Measurements from ENCODE around the gene AIFM3.
"Not testable (repeated sequence)": the region's sequence is repeated elsewhere in the genome, so short reads cannot be mapped to it uniquely, and the experiment has no call there.

Gene AIFM3, protein sequence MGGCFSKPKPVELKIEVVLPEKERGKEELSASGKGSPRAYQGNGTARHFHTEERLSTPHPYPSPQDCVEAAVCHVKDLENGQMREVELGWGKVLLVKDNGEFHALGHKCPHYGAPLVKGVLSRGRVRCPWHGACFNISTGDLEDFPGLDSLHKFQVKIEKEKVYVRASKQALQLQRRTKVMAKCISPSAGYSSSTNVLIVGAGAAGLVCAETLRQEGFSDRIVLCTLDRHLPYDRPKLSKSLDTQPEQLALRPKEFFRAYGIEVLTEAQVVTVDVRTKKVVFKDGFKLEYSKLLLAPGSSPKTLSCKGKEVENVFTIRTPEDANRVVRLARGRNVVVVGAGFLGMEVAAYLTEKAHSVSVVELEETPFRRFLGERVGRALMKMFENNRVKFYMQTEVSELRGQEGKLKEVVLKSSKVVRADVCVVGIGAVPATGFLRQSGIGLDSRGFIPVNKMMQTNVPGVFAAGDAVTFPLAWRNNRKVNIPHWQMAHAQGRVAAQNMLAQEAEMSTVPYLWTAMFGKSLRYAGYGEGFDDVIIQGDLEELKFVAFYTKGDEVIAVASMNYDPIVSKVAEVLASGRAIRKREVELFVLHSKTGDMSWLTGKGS

DNA sequence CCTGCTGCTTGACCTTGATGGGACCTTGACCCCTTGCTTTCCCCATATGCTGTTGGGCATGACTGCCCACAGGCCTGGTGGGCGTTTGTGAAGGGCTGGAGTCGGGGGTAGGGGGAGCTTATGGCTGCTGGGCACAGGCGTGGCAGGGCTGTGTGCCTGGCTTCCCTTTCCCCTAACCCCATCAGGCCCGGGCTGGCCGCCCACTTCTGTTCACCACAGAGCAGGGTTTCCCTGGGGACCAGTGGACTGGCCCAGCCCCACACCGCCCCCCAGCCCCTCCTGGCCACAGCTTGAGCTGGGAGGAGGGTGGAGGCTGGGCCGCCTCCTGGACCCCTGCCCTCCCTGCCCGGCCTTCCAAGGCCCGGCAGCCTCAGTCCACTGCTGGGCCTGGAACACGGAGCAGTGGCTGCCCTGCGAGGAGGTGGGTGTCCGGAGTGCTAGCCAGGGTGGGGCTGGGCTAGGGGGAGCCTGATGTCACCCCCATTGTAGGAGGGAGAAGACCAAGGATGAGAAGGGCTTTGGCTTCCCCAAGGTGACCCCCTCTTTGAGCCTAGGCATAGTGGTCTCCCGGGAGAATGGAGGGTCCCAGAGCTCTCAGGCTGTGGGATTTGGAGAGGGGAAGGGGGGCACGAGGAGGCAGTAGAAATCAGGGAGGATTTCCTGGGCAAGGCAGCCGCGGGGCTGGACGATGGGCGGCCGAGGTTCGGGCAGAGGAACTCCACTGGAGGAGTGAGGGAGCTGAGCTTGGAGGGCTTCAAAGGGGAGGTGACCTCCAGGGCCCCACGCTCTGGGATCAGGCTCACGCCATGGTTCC is at the start of gene AIFM3:
TSS of gene AIFM3 (plus strand) at position 373 of the 814 bp plus-strand sequence. CDS start 690 bp downstream, outside the sequence.
- no peak for DNase-seq

DNA sequence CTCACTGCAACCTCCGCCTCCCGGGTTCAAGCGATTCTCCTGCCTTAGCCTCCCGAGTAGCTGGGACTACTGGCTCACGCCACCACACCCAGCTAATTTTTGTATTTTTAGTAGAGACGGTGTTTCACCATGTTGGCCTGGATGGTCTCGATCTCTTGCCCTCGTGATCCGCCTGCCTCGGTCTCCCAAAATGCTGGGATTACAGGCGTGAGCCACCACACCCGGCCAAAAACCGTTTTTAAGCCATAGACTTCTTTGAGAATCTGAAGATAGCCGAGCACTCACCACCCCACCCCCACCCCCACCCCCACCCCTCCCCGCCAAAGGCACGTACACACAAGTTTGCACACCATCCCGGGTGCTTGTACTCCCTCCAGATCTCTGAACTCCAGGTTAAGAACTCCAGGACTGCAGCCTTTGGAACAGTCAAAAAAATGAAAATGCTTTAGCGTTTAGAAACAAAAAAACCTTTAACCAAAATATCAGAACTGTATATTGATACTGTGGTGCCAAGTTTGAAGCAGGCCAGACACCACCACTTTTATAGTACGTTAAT is 48.3 kb upstream of the AIFM3 start:
- no peak for DNase-seq

DNA sequence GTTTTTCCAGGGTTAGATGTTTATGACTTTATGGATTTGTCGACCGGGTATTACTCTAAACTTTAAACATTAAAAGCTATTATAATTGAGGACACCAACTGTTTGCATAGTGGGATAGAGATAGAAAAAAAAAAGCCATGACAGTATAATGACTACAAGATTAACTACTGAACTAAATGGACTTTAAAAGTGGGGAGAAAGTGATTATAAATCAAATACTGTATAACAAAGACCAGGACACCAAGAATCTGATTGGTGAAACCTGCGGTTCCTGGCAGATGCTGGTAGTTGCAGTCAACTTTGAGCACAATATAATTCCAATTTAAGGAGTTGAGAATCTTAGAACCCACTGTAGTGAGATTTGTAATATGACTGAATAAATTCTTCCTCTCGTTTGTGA is 47.3 kb upstream of the AIFM3 start:
- no peak for DNase-seq

DNA sequence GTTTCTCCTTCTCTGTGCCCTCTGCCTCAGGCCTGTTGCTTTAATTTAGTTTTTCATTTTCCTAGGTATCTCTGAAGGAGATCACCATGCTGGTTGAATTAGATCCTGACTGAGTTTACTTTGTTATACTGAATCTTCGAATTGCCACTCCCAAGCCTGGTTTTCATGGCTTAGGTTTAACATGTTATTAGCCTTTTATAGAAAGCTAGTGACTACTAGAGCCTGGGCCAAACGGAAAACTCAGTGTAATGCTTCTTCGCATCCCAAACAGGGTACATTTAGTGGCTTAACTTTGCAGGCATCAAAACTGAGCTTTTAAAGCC is 46.2 kb upstream of the AIFM3 start:
- no peak for DNase-seq

DNA sequence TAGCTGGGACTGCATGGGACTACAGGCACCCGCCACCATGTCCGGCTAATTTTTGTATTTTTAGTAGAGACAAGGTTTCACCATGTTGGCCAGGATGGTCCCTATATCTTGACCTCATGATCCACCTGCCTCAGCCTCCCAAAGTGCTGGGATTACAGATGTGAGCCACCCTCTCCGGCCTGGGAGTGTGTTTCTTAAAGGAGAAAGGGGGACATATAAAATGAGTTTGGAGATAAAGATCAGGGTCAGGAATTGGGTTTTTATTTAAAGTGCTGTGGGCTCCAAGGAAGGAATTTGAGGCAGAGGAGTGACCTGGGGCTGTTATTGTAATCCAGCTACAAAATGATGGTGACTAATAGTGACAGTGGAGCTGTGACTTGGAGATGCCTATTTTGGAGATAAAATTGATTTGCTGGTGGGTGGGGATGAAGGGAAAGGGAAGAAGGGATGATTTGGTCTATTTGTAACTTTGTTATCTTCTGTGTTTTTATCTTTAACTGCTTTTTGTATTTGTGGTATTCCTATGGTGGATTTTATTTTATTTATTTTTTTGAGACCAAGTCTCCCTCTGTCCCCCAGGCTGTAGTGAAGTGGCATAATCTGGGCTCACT is 44.8 kb upstream of the AIFM3 start:
- no peak for DNase-seq

DNA sequence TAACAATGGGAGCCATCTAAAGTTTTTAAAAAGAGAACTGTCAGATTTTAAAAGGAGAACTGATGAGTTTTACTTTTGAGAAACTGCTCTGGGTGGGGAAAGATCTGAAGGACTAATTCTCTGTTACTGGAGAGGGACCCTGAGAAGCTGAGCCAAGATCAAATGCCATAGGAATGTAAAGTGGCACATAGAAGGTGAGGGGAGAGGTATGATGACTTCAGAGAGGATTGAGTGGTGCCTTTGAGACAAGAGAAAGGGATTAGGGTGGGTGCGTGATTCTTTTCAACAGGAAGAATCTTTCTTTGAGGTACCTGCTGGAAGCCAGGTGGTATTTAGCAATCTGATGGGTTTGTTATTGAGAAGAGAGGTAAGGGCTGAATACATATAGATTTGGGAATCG is 40.8 kb upstream of the AIFM3 start:
- DNase-seq, result no peak

DNA sequence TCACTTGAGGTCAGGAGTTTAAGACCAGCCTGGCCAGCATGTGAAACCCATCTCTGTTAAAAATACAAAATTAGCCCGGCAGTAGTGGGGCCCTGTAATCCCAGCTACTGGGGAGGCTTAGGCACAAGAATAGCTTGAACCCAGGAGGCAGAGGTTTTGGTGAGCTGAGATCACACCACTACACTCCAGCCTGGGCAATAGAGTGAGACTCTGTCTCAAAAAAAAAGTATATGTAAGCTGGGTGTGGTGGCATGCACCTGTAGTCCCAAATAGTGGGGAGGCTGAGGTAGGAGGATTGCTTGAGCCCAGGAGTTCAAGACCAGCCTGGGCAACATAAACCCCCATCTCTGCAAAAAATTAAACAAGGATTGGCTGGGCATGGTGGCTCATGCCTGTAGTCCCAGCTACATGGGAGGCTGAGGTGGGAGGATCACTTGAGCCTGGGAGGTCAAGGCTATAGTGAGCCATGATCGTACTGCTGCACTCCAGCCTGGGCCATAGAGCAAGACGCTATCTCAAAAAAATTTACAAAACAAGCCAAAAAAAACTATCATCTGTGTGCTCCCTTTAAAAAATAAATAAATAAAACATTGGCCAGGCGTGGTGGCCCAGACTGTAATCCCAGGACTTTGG is 39.0 kb upstream of the AIFM3 start:
- DNase-seq, result no peak

DNA sequence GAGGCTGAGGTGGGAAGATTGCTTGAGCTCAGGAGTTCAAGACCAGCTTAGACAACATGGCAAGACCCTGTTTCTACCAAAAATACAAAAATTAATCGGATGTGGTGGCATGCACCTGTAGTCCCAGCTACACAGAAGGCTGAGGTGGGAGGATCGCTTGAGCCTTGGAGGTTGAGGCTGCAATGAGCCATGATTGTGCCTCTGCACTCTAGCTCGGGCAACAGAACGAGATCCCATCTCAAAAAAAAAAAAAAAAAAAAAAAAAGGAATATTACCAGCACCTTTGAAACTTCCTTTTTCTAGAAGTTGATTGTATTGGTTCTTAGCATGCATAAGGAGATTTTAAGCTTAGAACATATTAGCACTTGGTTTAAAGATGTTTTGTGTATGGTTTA is 38.5 kb upstream of the AIFM3 start:
- DNase-seq, result no peak

DNA sequence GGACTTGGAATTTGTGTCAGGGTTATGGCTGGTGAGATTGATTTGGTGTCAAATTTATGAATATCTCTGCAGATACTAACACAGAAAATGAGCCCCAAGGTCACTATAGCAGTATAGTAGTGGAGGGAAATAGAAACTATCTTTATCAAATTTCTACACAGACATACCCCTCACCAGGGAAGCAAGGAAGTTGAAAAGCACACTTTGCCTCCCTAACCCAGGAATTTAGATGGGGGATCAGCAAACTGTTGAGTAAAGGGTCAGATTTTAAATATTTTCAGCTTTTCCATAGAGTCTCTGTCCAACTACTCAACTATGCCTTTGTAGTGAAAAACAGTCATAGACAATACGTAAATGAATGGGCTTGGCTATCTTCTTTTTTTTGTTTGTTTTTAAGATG is 37.1 kb upstream of the AIFM3 start:
- DNase-seq, result no peak

DNA sequence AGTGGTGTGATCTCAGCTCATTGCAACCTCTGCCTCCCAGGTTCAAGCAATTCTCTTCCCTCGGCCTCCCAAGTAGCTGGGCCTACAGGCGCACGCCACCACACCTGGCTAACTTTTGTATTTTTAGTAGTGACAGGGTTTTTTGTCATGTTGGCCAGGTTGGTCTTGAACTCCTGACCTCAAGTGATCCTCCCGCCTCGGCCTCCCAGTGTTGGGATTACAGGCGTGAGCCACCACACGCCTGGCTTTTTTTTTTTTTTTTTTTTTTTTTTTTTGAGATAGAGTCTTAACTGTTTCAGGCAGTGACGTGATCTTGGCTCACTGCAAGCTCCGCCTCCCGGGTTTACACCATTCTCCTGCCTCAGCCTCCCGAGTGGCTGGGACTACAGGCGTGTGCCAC is 36.6 kb upstream of the AIFM3 start:
- not testable (repeated sequence) for DNase-seq

DNA sequence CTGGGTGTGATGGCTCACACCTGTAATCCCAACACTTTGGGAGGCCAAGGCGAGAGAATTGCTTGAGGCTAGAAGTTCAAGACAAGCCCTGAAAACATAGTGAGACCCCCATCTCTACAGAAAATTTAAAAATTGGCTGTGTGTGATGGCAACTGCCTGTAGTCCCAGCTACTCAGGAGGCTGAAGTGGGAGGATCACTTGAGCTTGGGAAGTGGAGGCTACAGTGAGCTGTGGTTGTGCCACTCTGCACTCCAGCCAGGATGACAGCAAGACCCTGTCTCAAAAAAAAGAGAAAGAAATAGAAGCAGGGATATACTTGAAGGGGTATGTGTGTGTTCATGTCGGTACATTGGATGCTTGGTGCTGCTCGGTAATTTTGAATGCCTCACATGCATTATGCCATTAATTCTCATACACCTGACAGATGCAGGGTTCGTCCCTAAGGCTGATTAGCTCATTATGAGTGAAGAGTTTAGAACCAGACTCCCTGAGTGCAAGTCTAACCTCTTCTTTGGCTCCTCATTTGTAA is 35.9 kb upstream of the AIFM3 start:
- DNase-seq, result no peak

DNA sequence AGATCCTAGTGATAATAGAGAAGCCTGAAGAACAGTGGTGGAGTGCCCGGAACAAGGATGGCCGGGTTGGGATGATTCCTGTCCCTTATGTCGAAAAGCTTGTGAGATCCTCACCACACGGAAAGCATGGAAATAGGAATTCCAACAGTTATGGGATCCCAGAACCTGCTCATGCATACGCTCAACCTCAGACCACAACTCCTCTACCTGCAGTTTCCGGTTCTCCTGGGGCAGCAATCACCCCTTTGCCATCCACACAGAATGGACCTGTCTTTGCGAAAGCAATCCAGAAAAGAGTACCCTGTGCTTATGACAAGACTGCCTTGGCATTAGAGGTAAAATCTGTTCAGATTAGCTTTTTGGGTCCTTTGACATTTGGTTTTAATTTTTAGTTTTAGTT is 33.1 kb upstream of the AIFM3 start:
- DNase-seq, result no peak

DNA sequence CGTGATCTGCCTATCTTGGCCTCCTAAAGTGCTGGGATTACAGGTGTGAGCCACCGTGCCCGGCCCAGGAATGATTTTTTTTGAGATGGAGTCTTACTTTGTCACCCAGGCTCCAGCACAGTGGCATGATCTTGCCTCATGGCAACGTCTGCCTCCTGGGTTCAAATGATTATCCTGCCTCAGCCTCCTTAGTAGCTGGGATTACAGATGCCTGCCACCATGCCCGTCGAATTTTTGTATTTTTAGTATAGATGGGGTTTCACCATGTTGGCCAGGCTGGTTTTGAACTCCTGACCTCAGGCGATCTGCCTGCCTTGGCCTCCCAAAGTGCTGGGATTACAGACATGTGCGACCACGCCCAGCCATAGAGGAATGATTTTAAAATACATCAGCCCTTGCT is 32.0 kb upstream of the AIFM3 start:
- DNase-seq, result not testable (repeated sequence)

DNA sequence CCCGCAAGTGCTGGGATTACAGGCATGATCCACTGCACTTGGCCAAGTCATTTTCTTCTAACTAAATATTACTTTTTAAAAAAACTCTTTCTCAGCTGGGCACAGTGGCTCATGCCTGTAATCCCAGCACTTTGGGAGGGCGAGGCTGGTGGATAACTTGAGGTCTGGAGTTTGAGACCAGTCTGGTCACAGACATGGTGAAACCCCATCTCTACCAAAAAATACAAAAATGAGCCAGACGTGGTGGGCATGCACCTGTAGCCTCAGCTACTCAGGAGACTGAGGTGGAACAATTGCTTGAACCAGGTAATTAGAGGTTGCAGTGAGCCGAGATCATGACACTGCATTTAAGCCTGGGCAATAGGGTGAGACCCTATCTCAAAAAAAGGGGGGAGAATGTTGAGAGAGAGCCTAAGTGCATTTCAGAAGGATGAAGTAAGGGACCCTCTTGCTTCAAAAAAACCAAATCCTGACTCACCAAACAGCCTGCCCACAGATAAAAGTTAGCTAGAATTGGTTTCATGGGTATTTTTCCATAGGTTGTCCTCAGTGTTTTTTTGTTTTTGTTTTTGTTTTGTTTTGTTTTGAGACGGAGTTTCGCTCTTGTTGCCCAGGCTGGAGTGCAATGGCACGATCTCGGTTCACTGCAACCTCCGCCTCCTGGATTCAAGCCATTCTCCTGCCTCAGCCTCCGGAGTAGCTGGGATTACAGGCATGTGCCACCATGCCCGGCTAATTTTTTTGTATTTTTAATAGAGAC is 31.1 kb upstream of the AIFM3 start:
- not testable (repeated sequence) for DNase-seq

DNA sequence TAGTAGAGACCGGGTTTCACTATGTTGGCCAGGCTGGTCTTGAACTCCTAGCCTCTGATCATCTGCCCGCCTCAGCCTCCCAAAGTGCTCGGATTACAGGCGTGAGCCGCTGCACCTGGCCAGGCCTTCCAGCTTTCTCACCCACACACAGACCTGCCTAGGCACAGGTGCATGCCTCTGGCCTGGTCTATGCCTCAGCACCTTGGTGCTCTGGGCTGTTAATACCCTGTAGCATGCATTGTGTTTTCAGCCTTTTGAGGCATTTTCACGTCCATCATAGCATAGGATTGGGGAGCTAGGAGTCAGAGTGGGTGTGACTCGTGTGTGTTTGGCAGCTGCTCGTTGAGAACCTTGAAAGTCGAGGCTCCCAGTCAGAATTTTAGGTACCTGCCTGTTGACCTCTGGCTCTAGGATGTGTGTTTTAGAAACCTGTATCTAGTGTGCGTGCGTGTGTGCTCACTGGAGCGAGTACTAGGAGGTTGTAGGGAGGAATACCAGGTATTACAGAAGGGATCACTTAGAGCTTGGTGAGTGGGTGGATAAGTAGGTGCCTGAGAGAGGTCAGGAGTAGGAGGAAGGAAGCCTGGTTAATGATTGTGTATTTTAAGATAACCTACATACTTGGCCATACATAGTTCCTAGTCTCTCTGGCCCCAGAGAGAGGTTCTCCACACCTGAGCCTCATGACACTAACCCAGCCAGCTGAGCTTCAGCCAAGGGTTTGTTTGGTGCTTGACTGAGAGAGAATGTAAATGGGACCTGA is 29.8 kb upstream of the AIFM3 start:
- no peak for DNase-seq

DNA sequence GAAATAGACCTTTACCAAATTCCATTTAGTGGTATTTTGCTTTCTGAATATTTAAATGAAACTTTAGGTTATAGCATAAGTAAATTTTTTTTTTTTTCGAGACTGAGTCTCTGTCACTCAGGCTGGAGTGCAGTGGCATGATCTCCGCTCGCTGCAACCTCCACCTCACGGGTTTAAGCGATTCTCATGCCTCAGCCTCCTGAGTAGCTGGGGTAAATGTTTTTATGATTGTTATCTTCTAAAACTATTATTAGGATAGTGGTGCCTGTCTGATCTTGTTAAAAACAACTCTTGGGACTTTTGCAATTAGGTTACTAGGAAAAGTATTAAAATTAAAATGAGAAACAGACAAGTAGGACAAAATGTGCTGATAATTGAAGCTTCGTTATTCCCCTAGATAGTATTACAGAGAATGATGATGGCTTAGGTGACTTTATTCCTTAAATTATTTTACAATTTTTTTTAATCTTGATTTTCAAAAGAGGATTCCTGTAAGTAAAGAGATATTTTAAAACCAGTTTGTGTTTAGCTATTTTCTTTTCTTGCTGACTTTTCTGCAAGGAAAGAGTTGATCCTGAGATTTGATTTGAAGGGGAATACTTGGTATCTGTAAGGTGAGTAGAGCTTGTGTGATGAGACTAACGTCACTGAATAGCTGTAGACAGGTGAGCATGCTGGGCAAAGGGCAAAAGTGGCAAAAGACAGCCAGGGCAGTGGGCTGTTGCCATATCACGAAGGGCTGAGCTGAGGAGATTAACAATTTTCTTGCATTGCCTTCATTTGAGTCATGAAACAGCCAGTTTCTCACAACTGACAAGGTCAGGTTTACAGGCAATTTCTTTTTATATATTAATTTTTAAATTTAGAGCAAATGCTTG is 29.0 kb upstream of the AIFM3 start:
- no peak for DNase-seq

DNA sequence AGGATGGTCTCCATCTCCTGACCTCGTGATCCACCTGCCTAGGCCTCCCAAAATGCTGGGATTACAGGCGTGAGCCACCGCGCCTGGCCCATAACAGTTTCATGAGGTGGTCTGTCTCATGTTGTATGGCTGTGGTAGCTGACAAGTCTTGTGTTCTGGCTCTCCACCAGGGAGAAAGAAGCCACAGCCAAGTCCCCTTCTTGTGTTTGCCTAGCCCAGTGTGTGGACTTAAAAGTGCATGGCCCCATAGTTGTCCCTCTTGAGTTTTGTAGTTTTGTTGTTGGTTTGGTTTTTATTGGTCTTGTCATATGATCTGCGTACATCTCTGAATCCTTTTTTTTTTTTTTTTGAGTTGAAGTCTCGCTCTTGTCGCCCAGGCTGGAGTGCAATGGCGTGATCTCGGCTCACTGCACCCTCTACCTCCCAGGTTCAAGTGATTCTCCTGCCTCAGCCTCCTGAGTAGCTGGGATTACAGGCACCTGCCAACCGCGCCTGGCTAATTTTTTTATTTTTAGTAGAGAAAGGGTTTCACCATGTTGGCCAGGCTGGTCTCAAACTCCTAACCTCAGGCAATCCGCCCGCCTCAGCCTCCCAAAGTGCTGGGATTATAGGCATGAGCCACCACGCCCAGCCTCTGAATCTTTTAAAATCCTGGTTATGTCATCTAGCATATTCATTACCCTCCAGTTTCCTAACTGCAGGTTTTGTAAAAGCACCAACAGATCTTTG is 27.4 kb upstream of the AIFM3 start:
- DNase-seq, result not testable (repeated sequence)

DNA sequence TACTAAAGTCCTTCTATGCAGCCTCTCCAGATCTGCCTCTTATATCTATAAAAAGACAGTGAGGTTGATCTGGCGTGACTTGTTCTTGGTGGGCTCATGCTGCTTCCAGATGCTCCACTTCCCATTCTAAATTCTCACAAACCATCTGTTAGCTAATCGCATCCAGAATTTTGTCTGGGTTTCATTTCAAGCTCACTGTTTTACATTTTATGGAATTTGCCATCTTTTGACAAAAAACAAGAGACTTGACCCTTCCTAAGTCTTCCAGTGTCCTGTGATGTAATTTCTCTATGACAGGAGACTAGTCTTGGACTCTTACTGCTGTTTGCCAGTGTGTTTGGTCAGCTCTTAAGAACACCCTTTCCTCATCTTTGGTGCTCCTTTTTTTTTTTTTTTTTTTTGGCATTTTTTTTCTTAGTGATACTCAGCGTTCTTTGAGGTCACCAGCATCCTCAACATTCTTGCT is 26.8 kb upstream of the AIFM3 start:
- DNase-seq, result no peak

DNA sequence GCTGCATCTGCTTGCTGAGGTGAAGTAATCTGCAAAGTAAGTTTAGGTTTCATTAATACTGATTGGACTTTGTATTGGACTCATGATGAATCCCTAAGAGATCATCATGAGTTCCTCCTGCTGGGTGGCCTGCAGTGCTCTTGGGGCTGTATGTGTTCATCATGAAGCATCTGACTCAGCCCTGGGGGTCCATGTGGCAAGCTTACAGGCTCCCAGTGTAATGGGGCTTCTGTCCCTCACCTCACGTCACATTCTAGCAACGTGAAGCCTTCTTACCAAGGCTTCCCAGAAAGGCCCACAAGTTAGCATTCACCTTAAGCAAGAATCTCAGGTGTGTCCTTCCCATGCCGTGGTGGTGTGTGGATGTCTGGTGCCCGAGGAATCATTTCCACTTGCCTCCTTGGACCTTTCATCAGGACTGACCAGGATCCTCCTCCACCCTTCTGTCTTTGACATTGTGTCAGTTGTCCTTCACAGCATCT is 26.1 kb upstream of the AIFM3 start:
- no peak for DNase-seq
